GM18499 (cell line): Measurements from ENCODE around the gene DSP.

ENCODE experiments used
- ATAC-seq: cut with Tn5 transposase; IDR thresholded peaks from one replicate; pipeline ENCODE4 v1.9.1; 2021; ENCODE audit warnings: moderate number of reproducible peaks; ENCODE audit not compliant: insufficient read depth, unreplicated experiment

DSP gene

GRCh38 chr6:7636151-7636550, 94.7 kb downstream of the DSP start:
- no peak for ATAC-seq
